SK-N-MC (cell line): ENCODE measurements around the gene FEM1B.

Experiments
- EZH2 ChIP-seq: fragments of 200-600 bp; sonication (generic); IDR thresholded peaks from one replicate; pipeline ENCODE4 v1.6.1; 2017; ENCODE audit warnings: antibody characterized with exemption
- FOXP2 ChIP-seq: optimal IDR thresholded peaks from 2 replicates; pipeline ENCODE3; 2011; ENCODE audit warnings: mild to moderate bottlenecking, moderate library complexity; ENCODE audit not compliant: insufficient read depth; ENCODE audit errors: extremely low read length, control extremely low read depth
- POLR2AphosphoS5 ChIP-seq: IDR thresholded peaks from 2 replicates; pipeline ENCODE4 v1.6.1; 2012; ENCODE audit warnings: mild to moderate bottlenecking, low read depth, low read length, borderline replicate concordance

DNA sequence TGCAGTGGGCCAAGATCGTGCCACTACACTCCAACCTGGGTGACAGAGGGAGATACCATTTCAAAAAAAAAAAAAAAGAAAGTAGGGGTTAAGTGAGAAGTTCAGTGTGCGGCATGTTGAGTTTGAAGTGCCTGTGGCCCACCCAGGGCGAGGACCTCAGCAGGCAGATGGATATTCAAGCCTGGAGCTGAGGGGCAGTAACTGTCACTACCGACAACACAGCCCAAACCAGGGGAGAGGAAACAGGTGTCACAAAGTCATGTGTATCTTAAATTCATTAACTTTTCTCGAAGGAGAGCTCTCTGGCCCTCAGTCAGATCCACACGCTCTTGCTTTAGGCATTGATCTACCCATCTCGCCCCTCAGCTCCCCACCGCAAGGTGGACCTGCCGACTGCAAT is 45.3 kb downstream of the FEM1B start:
- TF ChIP-seq POLR2AphosphoS5 (no peak), EZH2 (no peak), FOXP2 (no peak)
